Glomerular visceral epithelial cell (primary cell): ENCODE results near the gene ARHGAP1.

Experiments
- DNase-seq: peaks from one replicate; pipeline ENCODE4 v3.0.0-alpha.2; 2016; ENCODE audit errors: extremely low spot score

ARHGAP1 gene

DNA sequence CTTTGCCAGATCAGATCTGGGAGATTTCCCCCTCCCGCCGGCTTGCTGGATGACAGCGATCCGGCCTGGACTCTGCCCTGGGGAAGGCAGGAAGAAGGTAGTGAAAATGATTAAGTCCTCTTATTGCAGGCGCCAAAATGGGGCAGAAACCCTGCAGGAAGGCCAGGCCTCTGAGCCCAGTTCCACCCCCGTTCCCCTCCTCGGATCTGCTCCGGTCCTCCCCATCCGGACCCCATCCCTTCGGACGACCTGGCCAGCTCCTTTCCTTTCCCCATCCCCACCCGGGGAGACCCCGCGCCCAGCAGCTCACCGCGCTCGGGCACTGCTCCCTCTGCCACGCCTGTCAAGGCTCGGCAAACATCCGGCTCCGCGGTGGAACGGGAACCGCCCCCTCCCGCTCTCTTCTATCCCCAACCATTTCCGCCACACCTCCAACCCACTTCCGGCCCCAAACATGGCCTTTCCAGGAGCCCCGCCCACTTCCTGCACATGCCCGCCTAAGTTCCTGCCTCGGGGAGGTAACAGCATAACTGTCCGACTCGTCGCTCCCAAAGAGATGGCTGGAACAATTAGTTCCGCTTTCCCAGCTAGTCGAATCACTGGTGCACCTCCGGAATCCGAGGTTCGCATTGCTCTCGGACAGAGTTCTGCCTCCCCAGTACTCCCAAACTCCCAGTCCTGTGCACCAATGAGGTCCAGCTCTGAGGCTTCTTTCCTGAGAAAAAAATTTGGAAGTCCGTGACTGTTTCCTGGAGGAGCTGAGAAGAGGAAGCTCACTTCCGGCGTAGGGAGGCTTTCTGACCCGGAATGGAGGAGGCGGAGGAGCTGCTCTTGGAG is at the start of gene ARHGAP1, which contains the start of gene ZNF408:
TSS of gene ARHGAP1 (minus strand) at position 379 of the 837 bp plus-strand sequence. CDS start 4,512 bp downstream, outside the sequence.
TSS of gene ZNF408 (plus strand) at position 791 of the 837 bp plus-strand sequence. CDS start at position 808, 17 bp downstream.
- DNase-seq: peak; percentile 98

DNA sequence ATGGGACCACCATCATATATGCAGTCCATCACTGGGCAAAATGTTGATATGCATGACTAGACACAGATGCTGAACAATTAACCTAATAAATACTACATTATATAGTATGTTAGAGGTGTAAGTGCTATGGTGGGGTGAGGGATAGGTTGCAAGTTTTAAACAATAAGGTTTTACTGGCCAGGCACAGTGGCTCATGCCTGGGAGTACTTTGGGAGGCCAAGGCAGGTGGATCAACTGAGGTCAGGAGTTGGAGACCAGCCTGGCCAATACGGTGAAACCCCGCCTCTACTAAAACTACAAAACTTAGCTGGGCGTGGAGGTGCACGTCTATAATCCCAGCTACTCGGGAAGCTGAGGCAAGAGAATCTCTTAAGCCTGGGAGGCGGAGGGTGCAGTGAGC is 46.7 kb upstream of the ARHGAP1 start:
- no peak for DNase-seq

DNA sequence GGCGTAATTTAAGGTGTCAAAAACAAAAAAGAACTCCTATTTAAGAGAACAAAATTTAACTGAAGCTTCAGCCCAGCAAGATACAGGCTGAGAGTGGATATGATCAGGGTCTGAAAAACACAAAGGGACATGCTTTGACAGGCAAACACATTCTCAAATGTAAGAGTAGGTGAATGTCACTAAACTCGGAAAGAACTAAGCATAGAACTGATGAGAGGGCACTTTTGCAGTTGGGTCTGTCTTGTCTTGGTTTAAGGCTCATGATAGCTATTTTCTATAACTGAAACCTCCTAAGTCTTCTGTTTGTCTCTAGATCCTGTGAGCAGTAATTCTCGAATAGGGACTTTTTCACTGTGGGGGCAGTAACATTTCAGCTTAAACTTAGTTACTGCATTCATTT is 45.6 kb upstream of the ARHGAP1 start:
- no peak for DNase-seq

DNA sequence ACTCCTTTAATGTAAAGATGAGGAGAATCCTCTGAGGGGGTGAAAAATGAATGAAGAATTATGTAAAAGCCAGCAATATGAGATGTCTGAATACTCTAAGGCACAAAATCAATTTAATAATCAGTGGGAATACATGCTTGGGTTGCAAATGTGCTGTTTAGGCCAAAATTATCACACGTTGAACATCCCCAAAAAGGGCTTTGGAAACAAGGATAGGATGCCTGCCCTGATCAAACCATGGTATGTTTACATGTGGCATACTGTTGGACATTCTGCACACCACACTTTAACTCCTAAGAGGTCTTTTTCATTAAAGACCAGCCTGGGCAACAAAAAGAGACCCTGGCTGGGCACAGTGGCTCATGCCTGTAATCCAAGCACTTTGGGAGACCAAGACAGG is 44.9 kb upstream of the ARHGAP1 start:
- DNase-seq: no peak

DNA sequence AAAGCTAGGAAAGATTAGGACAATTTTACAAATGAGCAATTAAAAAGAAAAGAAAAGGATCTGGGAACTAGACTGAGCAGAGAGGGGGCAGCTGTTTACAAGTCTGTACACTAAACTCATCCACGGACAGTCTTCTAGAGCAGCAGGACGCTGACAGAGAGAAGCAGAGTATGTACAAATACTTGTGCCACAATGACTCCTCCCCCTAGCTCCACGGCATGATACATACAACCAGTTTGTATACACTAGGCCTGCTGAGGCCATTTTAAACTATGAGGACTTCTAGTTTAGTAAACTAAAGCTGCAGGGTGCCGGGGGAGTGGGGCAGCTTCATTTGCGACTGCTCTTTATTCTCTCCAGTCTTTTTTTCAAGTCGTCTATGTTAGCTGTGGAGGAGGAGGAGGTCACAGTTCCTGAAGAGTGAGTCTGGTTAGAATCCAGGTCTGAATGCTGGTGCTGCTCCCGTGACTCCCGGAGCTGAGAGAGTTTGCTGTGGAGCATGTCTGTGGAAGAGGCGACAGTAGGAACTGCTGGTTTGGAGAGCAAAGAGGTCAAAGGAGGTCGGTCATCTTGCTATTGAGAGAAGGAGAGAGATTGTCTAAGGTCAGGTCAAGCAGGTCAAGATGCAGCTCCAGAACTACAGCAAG is 43.4 kb upstream of the ARHGAP1 start:
- DNase-seq: no peak

DNA sequence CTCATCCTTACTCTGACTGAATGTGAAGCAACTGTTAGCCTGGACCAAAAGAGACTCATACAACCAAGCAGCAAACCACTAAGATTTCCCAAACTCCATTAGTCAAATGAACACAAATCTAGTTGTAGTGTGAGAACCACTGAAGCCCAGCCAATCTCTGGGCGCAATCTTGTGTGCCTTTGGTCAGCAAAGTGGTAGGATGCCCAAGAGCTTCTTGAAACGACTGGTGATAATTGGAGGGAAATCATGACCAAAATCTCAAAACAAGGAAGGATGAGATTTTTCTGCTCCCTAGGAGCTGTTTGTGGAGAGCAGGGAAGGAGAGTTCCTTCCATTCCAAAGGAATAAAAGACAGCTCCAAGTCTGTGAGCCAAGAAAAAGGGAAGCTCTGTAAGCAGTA is 42.6 kb upstream of the ARHGAP1 start:
- no peak for DNase-seq

DNA sequence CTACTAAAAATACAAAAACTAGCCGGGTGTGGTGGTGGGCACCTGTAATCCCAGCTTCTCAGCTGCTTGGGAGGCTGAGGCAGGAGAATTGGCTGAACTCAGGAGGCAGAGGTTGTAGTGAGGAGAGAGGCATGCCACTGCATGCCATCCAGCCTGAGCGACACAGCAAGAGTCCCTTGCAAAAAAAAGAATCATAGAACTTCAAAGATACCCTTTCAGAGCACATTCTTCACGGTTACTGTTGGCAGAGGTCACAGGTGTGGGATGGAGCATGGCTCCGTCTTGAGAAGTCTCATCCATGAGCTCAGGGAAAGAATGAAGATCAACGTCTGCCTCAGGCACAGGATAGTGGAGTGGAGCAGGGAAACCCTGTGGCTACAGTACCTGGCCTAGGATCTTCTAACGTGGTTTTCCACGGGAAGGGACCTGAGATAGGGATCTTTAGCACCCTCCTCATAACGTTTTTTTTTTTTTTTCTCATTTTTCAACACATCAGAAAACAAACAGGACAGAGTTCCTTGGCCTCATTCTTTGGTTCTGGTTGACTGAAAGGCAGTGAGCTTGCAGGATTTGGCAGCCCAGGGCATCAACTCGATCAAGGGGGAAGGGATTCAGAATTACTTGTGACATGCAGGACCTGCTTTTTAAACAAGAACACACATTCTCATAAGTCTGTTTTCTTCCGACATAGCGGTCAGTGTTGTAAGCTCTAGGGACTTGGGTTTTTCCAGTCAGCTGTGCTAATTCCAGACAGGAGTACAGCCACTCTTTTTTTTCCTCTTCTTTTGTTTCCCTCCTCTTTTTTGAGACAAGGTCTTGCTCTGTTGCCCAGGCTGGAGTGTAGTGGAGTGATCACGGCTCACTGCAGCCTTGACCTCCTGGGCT is 41.4 kb upstream of the ARHGAP1 start:
- DNase-seq: no peak

DNA sequence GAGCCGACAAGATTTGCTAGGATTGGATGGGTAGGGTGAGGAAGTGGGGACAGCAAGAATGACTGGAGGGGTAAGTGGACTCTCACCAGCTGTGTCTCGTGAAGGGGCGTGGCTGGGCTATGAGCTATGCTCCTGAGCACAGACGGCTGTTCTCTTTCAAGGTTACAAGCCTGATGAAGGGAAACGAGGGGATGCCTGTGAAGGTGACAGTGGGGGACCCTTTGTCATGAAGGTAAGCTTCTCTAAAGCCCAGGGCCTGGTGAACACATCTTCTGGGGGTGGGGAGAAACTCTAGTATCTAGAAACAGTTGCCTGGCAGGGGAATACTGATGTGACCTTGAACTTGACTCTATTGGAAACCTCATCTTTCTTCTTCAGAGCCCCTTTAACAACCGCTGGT is 38.5 kb upstream of the ARHGAP1 start:
- no peak for DNase-seq

DNA sequence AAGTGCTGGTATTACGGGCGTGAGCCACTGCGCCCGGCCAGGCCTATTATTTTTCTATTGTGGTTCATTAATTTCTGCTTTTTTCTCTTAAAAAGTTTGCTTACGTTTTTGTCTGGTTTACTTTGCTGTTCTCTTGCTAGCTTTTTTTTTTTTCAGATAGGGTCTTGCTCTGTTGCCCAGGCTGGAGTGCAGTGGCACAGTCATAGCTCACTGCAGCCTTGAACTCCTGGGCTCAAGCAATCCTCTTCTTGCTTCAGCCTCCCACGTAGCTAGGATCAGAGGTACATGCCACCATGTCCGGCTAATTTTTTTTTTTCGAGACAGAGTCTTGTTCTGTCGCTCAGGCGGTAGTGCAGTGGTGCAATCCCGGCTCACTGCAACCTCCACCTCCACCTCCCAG is 37.3 kb upstream of the ARHGAP1 start:
- DNase-seq: no peak

DNA sequence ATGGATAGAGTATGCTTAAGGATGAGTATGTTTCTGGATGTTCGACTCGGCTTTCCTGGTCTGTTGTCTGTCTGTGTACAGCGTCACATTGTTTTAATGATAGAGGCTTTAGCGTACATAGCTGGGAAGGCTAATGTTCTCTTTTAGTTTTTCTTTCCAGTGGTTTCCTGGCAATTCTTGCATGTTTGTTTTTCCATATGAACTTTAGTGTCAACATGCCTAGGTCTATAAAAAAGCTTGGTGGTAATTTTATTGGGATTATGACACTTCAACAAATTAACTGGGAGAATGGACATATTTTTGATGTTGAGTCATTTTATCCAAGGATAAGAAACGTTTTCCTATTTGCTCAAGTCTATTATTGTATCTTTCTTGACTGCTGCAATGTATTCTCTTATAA is 36.2 kb upstream of the ARHGAP1 start:
- DNase-seq: no peak

DNA sequence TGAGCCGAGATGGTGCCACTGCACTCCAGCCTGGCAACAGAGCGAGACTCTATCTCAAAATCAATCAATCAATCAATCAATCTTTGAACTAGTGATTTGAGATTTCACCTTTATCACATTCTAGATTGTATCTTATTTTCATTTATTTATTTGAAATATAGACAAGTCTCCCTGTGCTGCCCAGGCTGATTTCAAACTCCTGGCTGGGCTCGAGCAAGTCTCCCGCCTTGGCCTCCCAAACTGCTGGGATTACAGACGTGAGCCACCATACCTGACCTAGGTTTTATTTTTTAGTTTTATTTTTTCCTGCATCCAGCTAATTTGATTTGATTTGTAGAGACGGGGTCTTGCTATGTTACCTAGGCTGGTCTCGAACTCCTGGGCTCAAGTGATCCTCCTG is 35.7 kb upstream of the ARHGAP1 start:
- DNase-seq: no peak

DNA sequence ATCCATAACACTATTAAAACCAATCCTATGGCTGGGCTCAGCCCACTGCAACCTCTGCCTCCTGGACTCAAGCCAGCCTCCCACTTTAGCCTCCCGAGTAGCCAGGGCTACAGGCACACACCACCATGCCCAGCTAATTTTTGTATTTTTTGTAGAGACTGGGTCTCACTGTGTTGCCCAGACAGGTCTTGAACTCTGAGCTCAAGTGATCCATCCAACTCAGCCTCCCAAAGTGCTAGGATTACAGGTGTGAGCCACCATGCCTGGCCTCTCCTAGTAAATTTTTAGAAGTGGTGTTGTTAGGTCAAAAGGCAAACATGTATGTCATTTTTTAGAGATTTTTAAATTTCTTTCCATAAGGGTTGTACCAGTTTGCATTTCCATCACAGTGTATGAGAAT is 32.8 kb upstream of the ARHGAP1 start:
- DNase-seq: no peak

DNA sequence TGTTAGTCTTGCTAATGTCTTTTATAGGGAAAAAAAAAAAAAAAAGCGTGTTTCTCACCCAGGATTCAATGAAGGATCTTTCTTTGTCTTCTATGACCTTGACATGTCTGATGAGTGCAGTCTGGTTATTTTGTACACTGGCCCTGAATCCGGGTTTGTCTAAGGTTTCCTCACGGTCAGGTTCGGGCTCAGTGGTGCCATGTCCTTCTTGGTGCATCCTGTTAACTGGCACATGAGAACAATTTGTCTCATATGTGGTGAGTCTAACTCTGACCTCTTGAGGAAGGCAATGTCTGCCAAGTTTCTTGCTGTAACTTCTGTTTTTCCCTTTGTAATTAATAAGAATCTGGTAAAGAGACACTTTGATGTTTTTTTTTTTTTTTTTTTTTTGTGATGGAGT is 31.1 kb upstream of the ARHGAP1 start:
- no peak for DNase-seq

DNA sequence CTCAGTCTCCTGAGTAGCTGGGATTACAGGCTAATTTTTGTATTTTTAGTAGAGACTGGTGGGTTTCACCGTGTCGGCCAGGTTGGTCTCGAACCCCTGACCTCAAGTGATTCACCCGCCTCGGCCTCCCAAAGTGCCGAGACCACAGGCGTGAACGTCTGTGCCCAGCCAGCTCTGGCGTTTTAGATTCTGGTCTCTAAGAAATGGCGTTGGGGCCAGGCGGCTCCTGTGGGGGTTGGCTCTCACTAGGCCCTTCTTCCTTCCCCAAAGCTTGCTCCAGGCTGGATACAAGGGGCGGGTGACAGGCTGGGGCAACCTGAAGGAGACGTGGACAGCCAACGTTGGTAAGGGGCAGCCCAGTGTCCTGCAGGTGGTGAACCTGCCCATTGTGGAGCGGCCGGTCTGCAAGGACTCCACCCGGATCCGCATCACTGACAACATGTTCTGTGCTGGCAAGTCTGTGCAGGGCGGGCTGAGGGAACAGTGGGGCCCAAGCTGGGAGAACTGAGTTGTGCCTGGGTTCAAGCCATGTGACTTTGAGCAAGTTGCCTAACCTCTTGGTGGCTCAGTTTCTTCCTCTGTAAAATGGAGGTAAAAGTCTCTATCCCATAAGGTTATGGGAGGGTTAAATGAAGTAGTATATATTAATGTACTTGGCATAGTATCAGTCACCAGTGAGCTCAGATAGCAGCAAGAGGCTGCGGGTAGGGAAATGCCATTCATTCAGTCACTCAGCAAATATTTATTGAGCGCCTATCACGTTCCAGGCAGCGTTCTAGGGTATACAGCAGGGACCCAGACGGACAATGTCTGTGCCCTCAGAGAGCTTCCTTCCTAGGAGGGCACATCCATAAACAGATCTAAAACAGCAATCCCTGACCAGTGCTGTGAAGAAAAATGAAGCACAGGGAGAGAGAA is 28.9 kb upstream of the ARHGAP1 start:
- DNase-seq: no peak

DNA sequence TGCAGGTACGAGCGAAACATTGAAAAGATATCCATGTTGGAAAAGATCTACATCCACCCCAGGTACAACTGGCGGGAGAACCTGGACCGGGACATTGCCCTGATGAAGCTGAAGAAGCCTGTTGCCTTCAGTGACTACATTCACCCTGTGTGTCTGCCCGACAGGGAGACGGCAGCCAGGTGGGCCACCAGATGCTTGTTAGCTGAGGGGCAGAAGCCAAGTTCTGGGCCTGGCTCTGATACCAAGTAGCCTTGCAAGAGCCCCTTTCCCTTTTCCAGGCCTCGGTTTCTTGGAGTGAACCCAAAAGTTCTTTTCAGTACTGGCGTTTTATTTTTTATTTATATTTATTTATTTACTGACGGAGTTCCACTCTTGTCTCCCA is 28.2 kb upstream of the ARHGAP1 start:
- DNase-seq: no peak

DNA sequence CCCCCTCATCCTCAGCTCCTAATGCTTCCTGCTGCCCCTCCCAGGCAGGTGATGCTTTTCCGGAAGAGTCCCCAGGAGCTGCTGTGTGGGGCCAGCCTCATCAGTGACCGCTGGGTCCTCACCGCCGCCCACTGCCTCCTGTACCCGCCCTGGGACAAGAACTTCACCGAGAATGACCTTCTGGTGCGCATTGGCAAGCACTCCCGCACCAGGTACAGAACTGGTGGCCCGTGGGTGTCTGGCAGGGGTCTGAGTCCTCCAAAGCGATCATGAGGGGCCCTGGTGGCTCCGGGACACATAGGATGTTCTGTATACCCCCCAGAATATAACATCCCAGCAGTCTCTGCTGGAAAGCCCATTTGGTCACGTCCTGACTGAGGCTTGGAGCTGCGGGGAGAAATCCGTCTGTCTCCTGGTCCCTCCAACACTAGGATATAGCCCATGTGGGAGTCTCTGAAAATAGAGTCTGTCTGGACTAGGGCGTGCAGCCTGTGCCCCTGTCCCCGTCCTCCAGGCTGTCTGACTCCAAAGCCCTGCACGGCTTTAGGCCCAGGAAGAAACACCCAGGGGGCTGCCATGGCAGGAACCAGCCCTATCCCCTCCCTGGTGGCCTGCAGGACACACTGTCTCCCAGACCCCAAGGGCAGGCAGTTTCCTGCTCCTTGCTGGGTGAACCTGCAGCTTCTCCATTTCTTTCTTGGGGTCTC is 27.7 kb upstream of the ARHGAP1 start:
- DNase-seq: no peak

DNA sequence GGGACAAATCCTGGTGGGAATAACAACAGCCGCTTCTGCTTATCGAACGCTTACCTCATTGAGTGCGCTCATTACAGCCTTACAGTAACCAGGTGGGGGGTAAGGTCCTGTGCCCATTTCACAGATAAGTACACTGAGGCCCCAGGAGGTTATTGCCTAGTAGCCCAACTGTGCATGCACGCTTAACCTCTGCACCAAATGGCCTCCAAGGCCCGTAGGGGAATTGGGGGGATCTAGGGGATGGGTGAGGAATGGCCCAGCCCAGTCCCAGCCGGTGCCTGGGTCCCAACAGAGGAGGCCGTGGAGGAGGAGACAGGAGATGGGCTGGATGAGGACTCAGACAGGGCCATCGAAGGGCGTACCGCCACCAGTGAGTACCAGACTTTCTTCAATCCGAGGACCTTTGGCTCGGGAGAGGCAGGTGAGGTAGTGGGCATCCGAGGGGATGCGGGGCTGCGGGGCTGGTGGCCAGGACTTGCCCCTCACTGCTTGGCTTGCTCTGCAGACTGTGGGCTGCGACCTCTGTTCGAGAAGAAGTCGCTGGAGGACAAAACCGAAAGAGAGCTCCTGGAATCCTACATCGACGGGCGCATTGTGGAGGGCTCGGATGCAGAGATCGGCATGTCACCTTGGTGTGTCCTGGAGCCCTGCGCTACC is 25.9 kb upstream of the ARHGAP1 start:
- no peak for DNase-seq

DNA sequence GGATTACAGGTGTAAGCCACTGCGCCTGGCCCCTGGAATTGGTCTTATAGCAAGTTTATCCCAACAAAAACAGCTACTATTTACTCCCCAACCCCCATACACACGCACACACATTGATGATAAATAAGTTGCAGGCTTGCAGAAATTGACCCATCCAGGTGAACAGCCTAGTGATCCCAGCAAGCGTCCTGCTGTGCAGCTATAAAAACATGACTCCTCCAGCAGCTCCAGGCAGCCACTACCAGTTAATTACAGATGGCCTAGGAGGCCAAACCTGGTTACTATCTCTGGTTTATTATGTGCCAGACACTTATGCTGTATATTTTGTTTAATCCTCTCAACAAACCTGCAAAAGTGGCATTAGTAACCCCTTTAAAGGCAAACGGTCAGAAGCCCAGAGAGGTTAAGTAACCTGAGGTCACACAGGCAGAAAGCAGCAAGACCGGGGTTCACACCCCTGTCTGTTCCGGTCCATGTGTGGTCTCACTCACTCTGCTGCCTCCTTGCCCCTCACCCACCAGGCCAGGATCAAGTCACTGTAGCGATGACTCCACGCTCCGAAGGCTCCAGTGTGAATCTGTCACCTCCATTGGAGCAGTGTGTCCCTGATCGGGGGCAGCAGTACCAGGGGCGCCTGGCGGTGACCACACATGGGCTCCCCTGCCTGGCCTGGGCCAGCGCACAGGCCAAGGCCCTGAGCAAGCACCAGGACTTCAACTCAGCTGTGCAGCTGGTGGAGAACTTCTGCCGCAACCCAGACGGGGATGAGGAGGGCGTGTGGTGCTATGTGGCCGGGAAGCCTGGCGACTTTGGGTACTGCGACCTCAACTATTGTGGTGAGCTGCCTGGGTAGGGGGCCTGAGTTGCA is 25.2 kb upstream of the ARHGAP1 start:
- DNase-seq: no peak

DNA sequence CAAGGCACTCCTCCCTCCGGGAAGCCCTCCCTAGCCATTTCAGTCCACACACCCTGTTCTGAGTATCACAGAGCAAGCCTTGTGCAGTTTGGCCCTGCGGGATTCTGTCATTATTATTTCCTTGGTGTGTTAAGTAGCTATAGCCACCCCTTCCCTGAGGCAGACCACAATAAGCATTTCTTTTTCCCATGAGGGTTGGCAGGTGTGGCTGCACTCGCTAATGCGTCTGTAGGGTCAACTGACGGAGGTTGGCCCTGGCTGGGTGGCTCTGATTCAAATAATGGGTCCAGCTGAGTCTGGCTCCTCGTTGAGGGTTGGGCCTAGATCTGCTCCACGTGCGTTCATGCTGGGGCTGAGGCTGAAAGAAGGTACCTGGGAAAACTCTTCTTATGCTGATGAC is 23.7 kb upstream of the ARHGAP1 start:
- no peak for DNase-seq
